Transverse colon (tissue), 4 donors: ENCODE results near the gene CHPF2. TPM values are rescaled to one million over a fixed set of nuclear protein-coding genes. Genes with fewer than 3 reads are reported as not detected.

Experiments
- DNase-seq: peaks from one replicate; pipeline ENCODE4 v3.0.0-alpha.2; 2019
- H3K27ac ChIP-seq, 4 donors: fragments of 200-600 bp; sonication (generic); 2 replicates each; pipeline ENCODE4 v1.5.1; 2016 to 2018; ENCODE audit warnings: inconsistent platforms in 4 of 4
- H3K27me3 ChIP-seq: fragments of 200-600 bp; sonication (generic); 2 replicates; pipeline ENCODE4 v1.5.1; 2017; ENCODE audit warnings: inconsistent platforms
- H3K36me3 ChIP-seq, 4 donors: fragments of 200-600 bp; sonication (generic); 2 replicates each; pipeline ENCODE4 v1.5.1; 2017 to 2019; ENCODE audit warnings: inconsistent platforms in 4 of 4
- H3K4me1 ChIP-seq, 4 donors: fragments of 200-600 bp; sonication (generic); 2 replicates each; pipeline ENCODE4 v1.5.1; 2017 to 2020; ENCODE audit warnings: inconsistent platforms in 4 of 4
- H3K4me3 ChIP-seq, 4 donors: fragments of 200-600 bp; sonication (generic); 1 replicate in 1 of 4; 2 replicates in 3 of 4; pipeline versions ENCODE4 v1.5.1 to v1.6.1; 2017 to 2019; ENCODE audit warnings: inconsistent platforms in 4 of 4
- H3K9me3 ChIP-seq, 2 donors: fragments of 200-600 bp; sonication (generic); 2 replicates each; pipeline ENCODE4 v1.5.1; 2017 to 2019; ENCODE audit warnings: inconsistent platforms in 2 of 2
- EP300 ChIP-seq: sonication (generic); formaldehyde crosslinking; IDR thresholded peaks from one replicate; pipeline ENCODE4 v1.6.1; 2017; ENCODE audit warnings: antibody characterized with exemption, low read depth
- POLR2A ChIP-seq: fragments of 450-650 bp; IDR thresholded peaks from one replicate; pipeline ENCODE4 v1.6.1; 2016; ENCODE audit warnings: antibody characterized with exemption, mild to moderate bottlenecking, moderate library complexity
- POLR2AphosphoS5 ChIP-seq, 3 donors: sonication (generic); formaldehyde crosslinking; IDR thresholded peaks; one replicate each; pipeline ENCODE4 v1.6.1; 2016; ENCODE audit warnings: antibody characterized with exemption in 3 of 3
- WGBS, 2 donors: methylation state at CpG; one replicate each; pipeline ENCODE4 v1.1.5; 2018; ENCODE audit warnings: low coverage in 1 of 2; 5-methylcytosine and 5-hydroxymethylcytosine counted together
- in situ Hi-C, 4 donors: fragments of 200-750 bp; cut with MboI; loops; one replicate each; pipeline versions ENCODE4 v1.15.0 to v1.15.1; 2017; ENCODE audit warnings: low sequenced_read_pairs in 3 of 4, low pct_ligation_motif_present in 1 of 4, low pct_unique_long_range_greater_than_20kb in 1 of 4
- intact Hi-C: fragments of 100-400 bp; cut with DNase I; formaldehyde crosslinking; loops from one replicate; pipeline ENCODE4 v1.15.1; 2023; ENCODE audit warnings: low total_unique reads
- total RNA-seq, 4 donors: library from RNA; depleted of rRNA; stranded (reverse); fragments of >200 nt; gene quantifications; one replicate each; pipeline ENCODE4 v1.1.0, GENCODE V29; 2016
- TF ChIP-seq, protein P1 (sequence below), 5 experiments: fragments of 200-600 bp in 3 of 5; fragments of 450-650 bp in 2 of 5; sonication (generic) in 3 of 5; IDR thresholded peaks; 1 replicate in 2 of 5; 2 replicates in 3 of 5; pipeline ENCODE4 v1.5.1; 2016 to 2017; ENCODE audit warnings: antibody characterized with exemption in 5 of 5, inconsistent platforms in 3 of 5, mild to moderate bottlenecking in 2 of 5, moderate library complexity in 1 of 5

CHPF2 gene
- total RNA-seq, 4 donors from 2014 or later, result 48.4 to 104 (median 50.9) TPM

DNA sequence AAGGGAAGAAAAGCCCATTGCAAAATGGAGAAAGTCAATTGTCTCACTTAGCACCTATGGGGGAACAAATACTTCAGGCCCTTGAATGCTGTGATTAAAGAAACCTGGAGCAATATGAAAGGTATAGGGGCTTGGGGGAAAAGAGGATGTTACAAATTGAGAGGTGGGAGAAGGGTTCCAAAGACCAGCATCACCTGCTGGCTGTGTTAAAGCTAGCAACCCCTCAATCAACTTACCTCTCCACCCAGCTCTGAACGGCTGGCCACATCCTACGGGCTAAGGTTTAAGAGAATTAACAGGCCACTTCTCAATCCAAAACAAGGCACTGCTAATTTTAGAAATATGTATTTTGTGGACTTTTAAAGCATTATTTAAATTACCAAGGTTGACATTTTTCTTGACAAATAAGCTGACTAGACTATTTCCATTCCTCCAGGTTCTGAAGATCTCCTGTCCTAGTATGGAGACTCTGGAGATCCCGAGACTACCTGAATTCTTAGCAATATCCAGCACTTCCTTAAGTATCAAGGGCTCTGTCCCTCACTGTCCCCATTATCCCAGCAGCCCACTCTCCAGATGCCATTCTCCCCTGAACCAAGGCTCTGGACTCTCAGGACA is 21.0 kb upstream of the CHPF2 start:
- H3K27me3 ChIP-seq, result peaks cover 6% of the 10 kb centered on the region
- 75 to 90% methylated on average over 1 to 3 of the region's 3 CpGs for WGBS, 2 donors
- no peak overlapping the region for H3K4me3 ChIP-seq
- H3K27ac ChIP-seq, result no peak overlapping the region
- peaks cover 0 to 6% (median 0%) of the 10 kb centered on the region in 4 donors for H3K4me1 ChIP-seq
- no peaks in the 10 kb centered on the region for H3K9me3 ChIP-seq
- TF ChIP-seq EP300 (no peak), POLR2AphosphoS5 (IDR thresholded peaks at IDR 0.05) (no peak), POLR2A (no peak)
- TF ChIP-seq, protein P1, sequence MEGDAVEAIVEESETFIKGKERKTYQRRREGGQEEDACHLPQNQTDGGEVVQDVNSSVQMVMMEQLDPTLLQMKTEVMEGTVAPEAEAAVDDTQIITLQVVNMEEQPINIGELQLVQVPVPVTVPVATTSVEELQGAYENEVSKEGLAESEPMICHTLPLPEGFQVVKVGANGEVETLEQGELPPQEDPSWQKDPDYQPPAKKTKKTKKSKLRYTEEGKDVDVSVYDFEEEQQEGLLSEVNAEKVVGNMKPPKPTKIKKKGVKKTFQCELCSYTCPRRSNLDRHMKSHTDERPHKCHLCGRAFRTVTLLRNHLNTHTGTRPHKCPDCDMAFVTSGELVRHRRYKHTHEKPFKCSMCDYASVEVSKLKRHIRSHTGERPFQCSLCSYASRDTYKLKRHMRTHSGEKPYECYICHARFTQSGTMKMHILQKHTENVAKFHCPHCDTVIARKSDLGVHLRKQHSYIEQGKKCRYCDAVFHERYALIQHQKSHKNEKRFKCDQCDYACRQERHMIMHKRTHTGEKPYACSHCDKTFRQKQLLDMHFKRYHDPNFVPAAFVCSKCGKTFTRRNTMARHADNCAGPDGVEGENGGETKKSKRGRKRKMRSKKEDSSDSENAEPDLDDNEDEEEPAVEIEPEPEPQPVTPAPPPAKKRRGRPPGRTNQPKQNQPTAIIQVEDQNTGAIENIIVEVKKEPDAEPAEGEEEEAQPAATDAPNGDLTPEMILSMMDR (IDR thresholded peaks at IDR 0.05), result no peak
- H3K36me3 ChIP-seq, result peaks cover 0 to 17% (median 8%) of the 10 kb centered on the region in 4 donors
- intact Hi-C loops (no loop called here), in situ Hi-C loops (no loop called here)
- no peak for DNase-seq

DNA sequence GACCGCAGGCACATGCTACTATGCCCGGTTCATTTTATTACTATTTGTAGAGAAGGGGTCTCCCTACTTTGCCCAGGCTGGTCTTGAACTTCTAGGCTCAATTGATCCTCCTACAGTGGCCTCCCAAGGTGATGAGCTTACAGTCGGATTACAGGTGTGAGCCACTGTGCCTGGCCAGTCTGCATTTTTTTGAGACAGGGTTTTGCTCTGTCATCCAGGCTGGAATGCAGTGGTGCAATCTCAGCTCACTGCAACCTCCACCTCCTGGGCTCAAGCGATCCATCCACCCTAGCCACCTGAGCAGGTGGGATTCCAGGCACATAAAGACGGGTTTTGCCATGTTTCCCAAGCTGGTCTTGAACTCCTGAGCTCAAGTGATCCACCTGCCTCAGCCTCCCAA is 19.7 kb upstream of the CHPF2 start:
- in situ Hi-C loops, result no loop called here

GRCh38 chr7:151213826-151214225 is 18.5 kb upstream of the CHPF2 start:
- Histone ChIP-seq H3K36me3 (peaks cover 0 to 42% (median 20%) of the 10 kb centered on the region in 4 donors), H3K27me3 (no peaks in the 10 kb centered on the region), H3K9me3 (no peaks in the 10 kb centered on the region), H3K4me3 (no peak overlapping the region), H3K4me1 (peaks cover 0 to 6% (median 0%) of the 10 kb centered on the region in 4 donors), H3K27ac (no peak overlapping the region)
- in situ Hi-C loops, result no loop called here
- TF ChIP-seq POLR2AphosphoS5 (IDR thresholded peaks at IDR 0.05), result no peak
- no peak for TF ChIP-seq POLR2A
- TF ChIP-seq EP300, result no peak
- TF ChIP-seq, protein P1 (IDR thresholded peaks at IDR 0.05), result no peak
- DNase-seq, result no peak
- intact Hi-C loops, result no loop called here
- WGBS, 2 donors, result 89% methylated on average over 3 of the region's 3 CpGs; no CpG with 5 or more reads in 1 of the 2 donors

More for the DNA sequence above, 19.7 kb upstream of the CHPF2 start:
- Histone ChIP-seq H3K36me3 (peaks cover 0 to 31% (median 15%) of the 10 kb centered on the region in 4 donors), H3K4me1 (peaks cover 0 to 6% (median 0%) of the 10 kb centered on the region in 4 donors), H3K27me3 (no peaks in the 10 kb centered on the region), H3K27ac (no peak overlapping the region), H3K4me3 (no peak overlapping the region), H3K9me3 (no peaks in the 10 kb centered on the region)
- DNase-seq, result no peak
- 89 to 90% methylated on average over 2 to 5 of the region's 5 CpGs for WGBS, 2 donors
- intact Hi-C loops, result no loop called here
- no peak for TF ChIP-seq POLR2A
- TF ChIP-seq POLR2AphosphoS5 (IDR thresholded peaks at IDR 0.05), result no peak
- TF ChIP-seq, protein P1 (IDR thresholded peaks at IDR 0.05), result no peak
- no peak for TF ChIP-seq EP300

GRCh38 chr7:151215396-151215795 is 16.9 kb upstream of the CHPF2 start:
- Histone ChIP-seq H3K4me3 (no peak overlapping the region), H3K27ac (peak overlapping the region in 2 of 4 donors; percentile 25 to 55), H3K9me3 (no peaks in the 10 kb centered on the region), H3K36me3 (peaks cover 0 to 51% (median 25%) of the 10 kb centered on the region in 4 donors), H3K27me3 (no peaks in the 10 kb centered on the region), H3K4me1 (peaks cover 0 to 6% (median 0%) of the 10 kb centered on the region in 4 donors)
- in situ Hi-C loops (no loop called here), intact Hi-C loops (no loop called here)
- WGBS, 2 donors, result 79 to 100% methylated on average over 1 to 5 of the region's 5 CpGs
- DNase-seq, result no peak
- no peak for TF ChIP-seq POLR2AphosphoS5 (IDR thresholded peaks at IDR 0.05)
- TF ChIP-seq, protein P1 (IDR thresholded peaks at IDR 0.05), result no peak
- no peak for TF ChIP-seq EP300
- TF ChIP-seq POLR2A, result no peak
